Gastrocnemius medialis (tissue), 4 donors: ENCODE data around the gene SNRK.

Experiments
- CTCF ChIP-seq, 5 experiments: fragments of 450-650 bp in 3 of 5; fragments of 200-600 bp in 2 of 5; sonication (generic) in 2 of 5; IDR thresholded peaks in 4 of 5; conservative IDR thresholded peaks in 1 of 5; 1 replicate in 4 of 5; 2 replicates in 1 of 5; pipeline ENCODE4 v1.5.1; 2016 to 2019; ENCODE audit warnings: antibody characterized with exemption in 5 of 5, mild to moderate bottlenecking in 3 of 5, moderate library complexity in 3 of 5
- POLR2A ChIP-seq, 2 donors: fragments of 450-650 bp; IDR thresholded peaks; one replicate each; pipeline ENCODE4 v1.6.1; 2017; ENCODE audit warnings: antibody characterized with exemption in 2 of 2, mild to moderate bottlenecking in 2 of 2, moderate library complexity in 2 of 2

- TF ChIP-seq CTCF (IDR thresholded peaks at IDR 0.05 in 4 of 5, conservative IDR thresholded peaks at IDR 0.05 in 1 of 5) (no peak), POLR2A (IDR thresholded peaks at IDR 0.05) (no peak)
Observed at GRCh38 chr3:43345246-43345645, 58.9 kb downstream of the SNRK start.
